Measurements from ENCODE around the gene ZNF780A.

DNA sequence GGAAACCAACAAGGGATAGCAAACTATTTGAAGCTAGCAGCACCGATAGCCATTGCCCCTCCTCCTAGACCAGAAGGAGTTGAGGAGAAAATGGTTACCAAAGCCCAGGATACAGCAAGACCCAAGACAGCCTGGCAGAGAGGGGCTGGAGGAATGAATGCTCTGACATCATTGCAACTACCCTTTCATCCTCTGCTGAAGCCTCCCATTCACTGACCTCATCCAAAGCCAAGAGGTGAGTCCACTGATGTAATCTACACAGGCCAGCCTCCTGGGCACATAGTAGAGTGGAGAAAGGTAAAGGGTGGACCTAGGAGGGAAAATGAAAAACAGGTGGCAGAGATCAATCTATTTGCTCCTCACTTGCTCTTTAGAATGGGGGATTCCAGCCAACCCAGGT, 42.7 kb upstream of the ZNF780A start:
- no peak for TF ChIP-seq EZH2 (IDR thresholded peaks at IDR 0.05; ENCODE audit: low read length, unreplicated experiment)
- TF ChIP-seq CTCF (conservative IDR thresholded peaks at IDR 0.05; ENCODE audit: low read depth, low read length): no peak
- no peak for TF ChIP-seq EZH2phosphoT487 (IDR thresholded peaks at IDR 0.05; ENCODE audit: borderline replicate concordance, low read length)
